ENCODE results near the gene MTRR. TPM values are rescaled to one million over a fixed set of nuclear protein-coding genes. Genes with fewer than 3 reads are reported as not detected.

The MTRR gene
- total RNA-seq, 2 donors from 2014 or later, result 30.5 to 51.9 TPM

DNA sequence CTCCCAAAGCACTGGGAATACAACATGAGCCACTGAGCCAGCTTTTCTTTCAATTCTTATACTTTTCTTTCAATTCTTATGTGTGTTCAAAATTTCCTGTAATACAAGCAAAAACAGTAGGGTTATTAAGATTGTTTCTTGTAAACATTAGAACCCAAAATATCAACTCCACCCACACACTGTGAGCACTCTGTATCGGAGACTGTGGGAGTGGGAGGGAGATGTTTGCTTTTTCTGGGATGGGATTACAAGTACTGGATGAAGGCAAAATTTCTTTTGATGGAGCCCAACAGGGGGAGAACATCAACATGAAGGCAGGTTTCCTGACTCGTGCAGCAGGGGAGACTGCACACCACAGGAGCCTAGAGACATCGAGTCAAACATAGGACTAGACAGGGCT lies 13.3 kb upstream of the MTRR start:
- DNase-seq (ENCODE audit: low spot score), result no peak
- TF ChIP-seq, protein P1, sequence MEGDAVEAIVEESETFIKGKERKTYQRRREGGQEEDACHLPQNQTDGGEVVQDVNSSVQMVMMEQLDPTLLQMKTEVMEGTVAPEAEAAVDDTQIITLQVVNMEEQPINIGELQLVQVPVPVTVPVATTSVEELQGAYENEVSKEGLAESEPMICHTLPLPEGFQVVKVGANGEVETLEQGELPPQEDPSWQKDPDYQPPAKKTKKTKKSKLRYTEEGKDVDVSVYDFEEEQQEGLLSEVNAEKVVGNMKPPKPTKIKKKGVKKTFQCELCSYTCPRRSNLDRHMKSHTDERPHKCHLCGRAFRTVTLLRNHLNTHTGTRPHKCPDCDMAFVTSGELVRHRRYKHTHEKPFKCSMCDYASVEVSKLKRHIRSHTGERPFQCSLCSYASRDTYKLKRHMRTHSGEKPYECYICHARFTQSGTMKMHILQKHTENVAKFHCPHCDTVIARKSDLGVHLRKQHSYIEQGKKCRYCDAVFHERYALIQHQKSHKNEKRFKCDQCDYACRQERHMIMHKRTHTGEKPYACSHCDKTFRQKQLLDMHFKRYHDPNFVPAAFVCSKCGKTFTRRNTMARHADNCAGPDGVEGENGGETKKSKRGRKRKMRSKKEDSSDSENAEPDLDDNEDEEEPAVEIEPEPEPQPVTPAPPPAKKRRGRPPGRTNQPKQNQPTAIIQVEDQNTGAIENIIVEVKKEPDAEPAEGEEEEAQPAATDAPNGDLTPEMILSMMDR (IDR thresholded peaks at IDR 0.05), result no peak
- Histone ChIP-seq H3K4me1 (ENCODE audit: control insufficient read depth in 1 of 2, low read depth in 2 of 2) (peaks cover 0 to 8% of the 10 kb centered on the region in 2 donors), H3K27me3 (replicated peaks; ENCODE audit: insufficient read depth) (no peaks in the 10 kb centered on the region), H3K27ac (no peak overlapping the region), H3K9me3 (no peaks in the 10 kb centered on the region), H3K36me3 (peaks cover 15% of the 10 kb centered on the region), H3K4me3 (no peak overlapping the region)
- no peak for ATAC-seq (ENCODE audit: insufficient number of reproducible peaks, low FRiP score, low read depth)

GRCh38 chr5:7856855-7857254 lies 12.1 kb upstream of the MTRR start:
- Histone ChIP-seq H3K27ac (no peak overlapping the region), H3K27me3 (replicated peaks; ENCODE audit: insufficient read depth) (no peaks in the 10 kb centered on the region), H3K36me3 (peaks cover 18% of the 10 kb centered on the region), H3K4me1 (ENCODE audit: control insufficient read depth in 1 of 2, low read depth in 2 of 2) (peaks cover 0 to 8% of the 10 kb centered on the region in 2 donors), H3K4me3 (no peak overlapping the region), H3K9me3 (no peaks in the 10 kb centered on the region)
- DNase-seq (ENCODE audit: low spot score) (no peak), ATAC-seq (ENCODE audit: insufficient number of reproducible peaks, low FRiP score, low read depth) (no peak)
- TF ChIP-seq, protein P1 (IDR thresholded peaks at IDR 0.05), result peak; percentile 32

DNA sequence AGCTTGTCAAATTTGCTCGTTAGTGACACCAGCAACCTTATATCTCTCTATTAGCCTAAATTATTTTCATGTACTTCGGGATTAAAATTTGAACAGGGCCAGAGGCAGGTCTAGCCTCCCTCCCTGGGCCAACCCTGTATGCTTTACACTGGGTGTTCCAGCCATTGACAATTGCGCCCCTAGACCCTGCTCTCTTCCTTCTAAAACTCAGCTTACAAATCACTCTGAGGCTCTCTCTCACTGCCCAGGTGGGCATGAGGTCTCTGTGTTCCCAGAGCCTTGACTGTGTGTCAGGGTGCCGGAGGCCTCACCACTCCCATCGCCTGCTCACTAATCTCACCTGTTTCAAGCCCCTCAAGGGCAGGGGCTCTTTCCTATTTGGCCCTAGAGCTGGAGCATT lies 11.6 kb upstream of the MTRR start:
- ATAC-seq (ENCODE audit: insufficient number of reproducible peaks, low FRiP score, low read depth) (no peak), DNase-seq (ENCODE audit: low spot score) (no peak)
- H3K27ac ChIP-seq, result no peak overlapping the region
- H3K36me3 ChIP-seq, result peaks cover 21% of the 10 kb centered on the region
- no peaks in the 10 kb centered on the region for H3K27me3 ChIP-seq (replicated peaks; ENCODE audit: insufficient read depth)
- H3K4me3 ChIP-seq, result no peak overlapping the region
- no peaks in the 10 kb centered on the region for H3K9me3 ChIP-seq
- TF ChIP-seq, protein P1 (IDR thresholded peaks at IDR 0.05), result no peak
- peaks cover 0 to 6% of the 10 kb centered on the region in 2 donors for H3K4me1 ChIP-seq (ENCODE audit: control insufficient read depth in 1 of 2, low read depth in 2 of 2)

GRCh38 chr5:7857926-7858632 lies 10.9 kb upstream of the MTRR start:
- TF ChIP-seq, protein P1 (IDR thresholded peaks at IDR 0.05), result no peak
- DNase-seq (ENCODE audit: low spot score) (no peak), ATAC-seq (ENCODE audit: insufficient number of reproducible peaks, low FRiP score, low read depth) (no peak)
- Histone ChIP-seq H3K4me3 (no peak overlapping the region), H3K4me1 (ENCODE audit: control insufficient read depth in 1 of 2, low read depth in 2 of 2) (no peaks in the 10 kb centered on the region), H3K27ac (no peak overlapping the region), H3K27me3 (replicated peaks; ENCODE audit: insufficient read depth) (no peaks in the 10 kb centered on the region), H3K9me3 (no peaks in the 10 kb centered on the region), H3K36me3 (peaks cover 21% of the 10 kb centered on the region)

DNA sequence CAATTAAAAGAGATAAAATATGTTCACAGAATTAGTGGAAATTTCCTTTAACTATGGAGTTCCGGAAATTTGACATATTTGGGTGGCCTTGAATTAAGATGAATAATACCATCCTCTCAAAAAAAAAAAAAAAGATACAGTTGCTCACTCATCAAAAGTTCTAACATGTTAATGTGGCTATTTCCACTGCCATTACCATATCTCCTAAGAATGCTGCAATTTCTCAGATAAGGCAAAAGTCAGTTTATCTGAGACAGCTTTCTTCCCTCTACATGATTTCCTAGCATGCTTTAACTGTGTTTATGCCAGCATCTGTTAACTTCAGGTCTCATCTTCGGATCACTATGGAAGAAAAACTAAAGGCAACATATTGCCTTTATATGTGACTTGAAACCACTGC lies 2.8 kb upstream of the MTRR start:
- H3K36me3 ChIP-seq, result peaks cover 2% of the 10 kb centered on the region
- H3K27ac ChIP-seq, result no peak overlapping the region
- TF ChIP-seq, protein P1 (IDR thresholded peaks at IDR 0.05), result no peak
- no peak overlapping the region for H3K4me3 ChIP-seq
- peaks cover 9 to 30% of the 10 kb centered on the region in 2 donors for H3K4me1 ChIP-seq (ENCODE audit: control insufficient read depth in 1 of 2, low read depth in 2 of 2)
- DNase-seq (ENCODE audit: low spot score), result no peak
- ATAC-seq (ENCODE audit: insufficient number of reproducible peaks, low FRiP score, low read depth), result no peak
- no peaks in the 10 kb centered on the region for H3K27me3 ChIP-seq (replicated peaks; ENCODE audit: insufficient read depth)
- H3K9me3 ChIP-seq, result no peaks in the 10 kb centered on the region

Data from thoracic aorta (tissue), 2 donors.